ENCODE measurements around the gene CRYBB3.

Gene CRYBB3

GRCh38 chr22:25200967-25201366, 1.3 kb downstream of the CRYBB3 start:
- TF ChIP-seq FOXP2 (optimal IDR thresholded peaks at IDR 0.05; ENCODE audit: borderline replicate concordance, extremely low read depth, extremely low read length, insufficient read depth) (no peak), SIN3A (IDR thresholded peaks at IDR 0.05; ENCODE audit: borderline replicate concordance, insufficient read depth, low read length) (no peak), POLR2AphosphoS5 (IDR thresholded peaks at IDR 0.05; ENCODE audit: low read depth, low read length) (no peak), REST (IDR thresholded peaks at IDR 0.05; ENCODE audit: insufficient read depth in 1 of 2, low read depth in 2 of 2, low read length in 2 of 2) (no peak), TAF1 (IDR thresholded peaks at IDR 0.05; ENCODE audit: borderline replicate concordance, insufficient read depth, low read length) (no peak)

- TF ChIP-seq FOXP2 (optimal IDR thresholded peaks at IDR 0.05; ENCODE audit: borderline replicate concordance, extremely low read depth, extremely low read length, insufficient read depth) = no peak
- TF ChIP-seq POLR2AphosphoS5 (IDR thresholded peaks at IDR 0.05; ENCODE audit: low read depth, low read length) = no peak
- TF ChIP-seq TAF1 (IDR thresholded peaks at IDR 0.05; ENCODE audit: borderline replicate concordance, insufficient read depth, low read length) = no peak
- no peak for TF ChIP-seq REST (IDR thresholded peaks at IDR 0.05; ENCODE audit: insufficient read depth in 1 of 2, low read depth in 2 of 2, low read length in 2 of 2)
- TF ChIP-seq SIN3A (IDR thresholded peaks at IDR 0.05; ENCODE audit: borderline replicate concordance, insufficient read depth, low read length) = no peak
Observed at GRCh38 chr22:25201557-25202273, 2.1 kb downstream of the CRYBB3 start.

DNA sequence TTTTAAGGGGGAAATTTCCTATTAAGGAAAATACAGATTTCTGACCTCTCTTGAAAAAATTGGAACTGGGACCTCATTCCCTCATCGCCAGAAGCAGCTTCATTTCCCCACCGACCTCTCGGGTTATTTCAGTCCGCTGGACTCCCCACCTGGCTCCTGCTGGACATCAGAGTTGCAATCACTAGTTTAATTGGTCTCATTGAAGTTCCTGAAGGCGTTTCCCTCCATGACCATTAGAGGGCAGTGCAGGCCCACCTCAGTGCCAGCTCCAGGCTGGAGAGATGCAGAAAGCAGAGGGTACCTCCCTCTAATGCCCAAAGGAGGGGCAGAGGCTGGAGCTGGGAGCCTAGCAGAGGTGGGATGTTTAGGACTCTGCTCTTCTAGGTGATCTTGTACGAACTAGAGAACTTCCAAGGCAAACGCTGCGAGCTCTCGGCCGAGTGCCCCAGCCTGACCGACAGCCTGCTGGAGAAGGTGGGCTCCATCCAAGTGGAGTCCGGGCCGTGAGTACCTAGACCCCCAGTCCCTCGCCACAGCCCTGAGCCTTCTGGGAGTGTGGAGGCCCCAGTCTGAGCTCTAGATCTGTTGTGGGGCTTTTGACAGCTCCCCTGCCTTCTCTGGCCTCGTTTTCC, 2.7 kb downstream of the CRYBB3 start:
- TF ChIP-seq FOXP2 (optimal IDR thresholded peaks at IDR 0.05; ENCODE audit: borderline replicate concordance, extremely low read depth, extremely low read length, insufficient read depth) = no peak
- TF ChIP-seq REST (IDR thresholded peaks at IDR 0.05; ENCODE audit: insufficient read depth in 1 of 2, low read depth in 2 of 2, low read length in 2 of 2) = no peak

DNA sequence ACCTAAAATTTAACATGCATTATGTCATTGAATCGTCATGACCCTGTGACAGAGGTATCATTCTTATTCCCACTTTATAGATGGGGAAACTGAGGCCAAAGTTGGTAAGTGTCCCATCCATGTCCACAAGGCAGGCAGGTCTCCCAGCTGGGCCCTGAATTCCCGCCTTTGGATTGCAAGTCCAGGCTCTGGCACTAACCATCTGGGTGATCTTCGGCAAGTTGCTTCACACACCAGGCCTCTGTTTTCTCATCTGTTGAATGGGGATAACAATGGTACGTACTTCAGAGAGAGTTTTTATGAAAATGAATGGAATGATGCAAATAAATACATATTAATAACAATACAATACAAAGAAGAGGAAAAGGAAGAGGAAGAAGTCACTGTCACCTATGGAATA, 3.4 kb downstream of the CRYBB3 start:
- TF ChIP-seq SIN3A (IDR thresholded peaks at IDR 0.05; ENCODE audit: borderline replicate concordance, insufficient read depth, low read length) = no peak
- TF ChIP-seq TAF1 (IDR thresholded peaks at IDR 0.05; ENCODE audit: borderline replicate concordance, insufficient read depth, low read length) = no peak
- TF ChIP-seq FOXP2 (optimal IDR thresholded peaks at IDR 0.05; ENCODE audit: borderline replicate concordance, extremely low read depth, extremely low read length, insufficient read depth) = no peak
- TF ChIP-seq REST (IDR thresholded peaks at IDR 0.05; ENCODE audit: insufficient read depth in 1 of 2, low read depth in 2 of 2, low read length in 2 of 2) = no peak
- no peak for TF ChIP-seq POLR2AphosphoS5 (IDR thresholded peaks at IDR 0.05; ENCODE audit: low read depth, low read length)

Measured in PFSK-1 (cell line).